IPS DF 6.9 (cell line): ENCODE measurements around the gene CSNK1A1L.

Experiments
- DNase-seq: peaks from one replicate; pipeline ENCODE4 v3.0.0-alpha.2; 2013; ENCODE audit warnings: low read depth, low spot score
- H3K27ac ChIP-seq: one replicate; pipeline ENCODE4 v1.5.1; 2013; ENCODE audit warnings: low read length, control low read depth
- H3K27me3 ChIP-seq: 2 replicates; pipeline ENCODE4 v1.6.1; 2013; ENCODE audit warnings: mild to moderate bottlenecking, low read length; ENCODE audit not compliant: control insufficient read depth, insufficient read depth
- H3K36me3 ChIP-seq: 2 replicates; pipeline ENCODE4 v1.6.1; 2013; ENCODE audit warnings: low read length; ENCODE audit not compliant: control insufficient read depth, insufficient read depth
- H3K4me1 ChIP-seq: 2 replicates; pipeline ENCODE4 v1.6.1; 2013; ENCODE audit warnings: low read length; ENCODE audit not compliant: control insufficient read depth, insufficient read depth
- H3K4me3 ChIP-seq: 2 replicates; pipeline ENCODE4 v1.5.1; 2013; ENCODE audit warnings: mild to moderate bottlenecking, low read length
- H3K9me3 ChIP-seq: 2 replicates; pipeline ENCODE4 v1.6.1; 2013; ENCODE audit warnings: low read length, inconsistent platforms; ENCODE audit not compliant: control insufficient read depth, insufficient read depth
- WGBS: extraction: QIAGEN DNeasy Blood & Tissue Kit; methylation state at CpG from one replicate; pipeline ENCODE4 v1.1.7; 2013; ENCODE audit warnings: mixed read lengths, missing lambda C conversion rate; ENCODE audit not compliant: insufficient read length, insufficient coverage; 5-methylcytosine and 5-hydroxymethylcytosine counted together

CSNK1A1L gene

DNA sequence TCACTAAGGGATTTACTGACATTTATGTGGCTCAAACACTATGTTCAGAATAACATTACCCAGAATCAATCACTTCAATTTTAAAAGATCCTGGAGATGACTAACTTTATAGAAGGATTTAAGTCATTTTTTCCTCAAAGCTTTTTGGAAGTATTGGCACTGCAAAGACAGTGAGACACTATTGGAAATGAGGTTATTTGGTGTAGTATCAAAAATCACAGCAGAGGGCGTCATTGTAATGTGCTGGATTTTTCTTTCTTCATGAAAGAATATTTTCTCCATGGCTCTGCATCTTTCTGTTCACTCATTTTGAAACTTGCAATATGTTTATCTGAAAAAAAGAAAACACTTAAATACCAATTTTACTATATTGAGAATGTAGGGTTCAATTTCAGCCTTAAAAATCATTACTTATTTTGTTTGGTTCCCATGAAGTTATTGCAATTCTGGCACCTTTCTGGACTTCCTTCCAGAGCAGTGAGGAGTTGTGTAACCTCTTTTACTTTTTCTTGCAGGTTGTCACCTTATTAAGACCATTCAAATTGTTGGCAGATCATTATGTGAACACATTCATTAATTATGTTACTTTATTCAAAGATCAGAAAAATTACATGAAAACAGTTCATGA, 3.7 kb upstream of the CSNK1A1L start:
- H3K27ac ChIP-seq = no peak overlapping the region
- DNase-seq = no peak
- WGBS = no CpG with 5 or more reads among the region's 1 CpG
- no peaks in the 10 kb centered on the region for H3K9me3 ChIP-seq
- H3K4me1 ChIP-seq = peaks cover 2% of the 10 kb centered on the region; the same call in 1 of the 2 replicates
- H3K36me3 ChIP-seq = no peaks in the 10 kb centered on the region
- no peak overlapping the region for H3K4me3 ChIP-seq
- no peaks in the 10 kb centered on the region for H3K27me3 ChIP-seq

DNA sequence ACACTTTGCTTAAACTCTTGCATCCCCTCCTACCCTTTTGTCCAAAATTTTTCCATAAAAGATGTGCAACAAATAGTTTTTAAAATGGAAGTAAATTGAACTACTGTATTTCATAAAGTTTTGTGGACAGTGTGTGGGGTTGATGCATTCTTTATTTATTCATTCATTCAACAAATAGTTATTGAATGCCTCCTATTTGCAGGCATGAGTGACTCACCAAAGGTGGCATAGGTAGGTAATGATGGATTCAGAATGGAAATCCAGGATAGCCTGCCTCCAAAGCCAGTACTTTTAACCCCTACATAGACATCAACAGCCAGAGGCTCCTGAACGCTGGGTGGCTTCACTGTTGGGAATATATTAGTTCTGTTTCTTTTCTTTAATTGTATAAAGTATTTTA, 2.4 kb upstream of the CSNK1A1L start:
- H3K4me1 ChIP-seq = peaks cover 2% of the 10 kb centered on the region; the same call in 1 of the 2 replicates

DNA sequence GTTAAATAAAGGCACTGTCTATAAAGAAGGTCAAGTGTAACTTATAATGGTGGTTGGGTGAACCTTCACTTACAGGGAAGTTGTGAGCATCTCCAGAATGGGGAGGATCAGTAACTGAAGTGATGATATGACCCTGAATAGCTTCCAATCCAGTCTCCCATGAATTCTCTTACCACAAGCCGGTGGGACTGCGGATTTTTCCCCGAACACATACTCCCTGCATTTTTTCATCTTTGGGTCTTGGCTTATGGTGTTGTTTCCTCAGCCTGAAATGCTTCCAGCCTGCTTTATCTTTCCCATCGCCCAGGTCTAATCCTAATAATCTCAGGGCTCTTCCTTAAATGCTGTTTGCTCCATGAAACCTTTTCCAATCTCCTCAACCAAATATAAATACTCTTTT, 2.0 kb upstream of the CSNK1A1L start:
- H3K9me3 ChIP-seq = no peaks in the 10 kb centered on the region
- H3K27me3 ChIP-seq = no peaks in the 10 kb centered on the region
- no CpG with 5 or more reads among the region's 4 CpGs for WGBS
- no peak overlapping the region for H3K27ac ChIP-seq
- no peak overlapping the region for H3K4me3 ChIP-seq
- no peaks in the 10 kb centered on the region for H3K36me3 ChIP-seq
- DNase-seq = no peak
- H3K4me1 ChIP-seq = peaks cover 2% of the 10 kb centered on the region; the same call in 1 of the 2 replicates

More for the DNA sequence above, 2.4 kb upstream of the CSNK1A1L start:
- Histone ChIP-seq H3K27me3 (no peaks in the 10 kb centered on the region), H3K4me3 (no peak overlapping the region), H3K9me3 (no peaks in the 10 kb centered on the region), H3K36me3 (no peaks in the 10 kb centered on the region), H3K27ac (no peak overlapping the region)
- WGBS = no CpG with 5 or more reads among the region's 1 CpG
- no peak for DNase-seq

DNA sequence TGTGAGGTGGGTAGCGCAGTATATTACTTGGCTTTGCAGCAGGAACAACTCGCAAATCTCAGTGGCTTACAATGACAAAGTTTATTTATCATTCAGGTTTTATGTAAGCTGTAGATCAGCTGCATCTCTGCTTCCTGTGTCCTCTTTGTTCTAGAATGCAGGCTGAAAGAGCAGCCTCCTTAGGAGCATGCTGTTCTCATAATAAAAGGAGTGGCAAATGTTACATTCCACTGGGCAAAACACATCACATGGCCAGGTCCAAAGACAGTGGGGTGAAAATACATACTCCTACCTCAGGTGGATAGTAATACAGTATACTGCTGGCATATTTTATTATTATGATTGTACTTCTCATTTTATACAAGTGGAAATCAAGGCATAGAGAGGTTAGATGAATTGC, 1.2 kb upstream of the CSNK1A1L start:
- Histone ChIP-seq H3K4me1 (peaks cover 2% of the 10 kb centered on the region; the same call in 1 of the 2 replicates), H3K4me3 (no peak overlapping the region), H3K27me3 (no peaks in the 10 kb centered on the region), H3K9me3 (no peaks in the 10 kb centered on the region), H3K27ac (no peak overlapping the region), H3K36me3 (no peaks in the 10 kb centered on the region)
- DNase-seq = no peak
- no CpG with 5 or more reads among the region's 2 CpGs for WGBS

DNA sequence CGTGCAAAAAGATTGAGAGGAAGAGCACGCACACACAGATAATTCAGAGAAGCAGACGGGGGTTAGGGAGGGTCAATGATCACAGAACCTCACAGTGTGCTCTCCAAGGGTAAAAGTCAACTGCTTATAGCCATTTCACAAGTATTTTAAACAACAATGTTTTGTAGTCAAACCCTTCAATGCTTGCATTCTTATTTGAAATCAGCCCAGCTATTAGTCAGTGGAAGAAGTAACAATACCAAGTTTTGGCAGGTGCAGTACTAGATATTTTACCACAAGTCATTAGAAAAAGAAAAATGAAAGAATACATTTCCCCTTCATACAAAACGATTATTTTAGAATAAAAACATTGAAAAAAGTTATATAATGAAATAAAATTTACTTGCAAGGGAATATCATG, 2.6 kb downstream of the CSNK1A1L start:
- Histone ChIP-seq H3K9me3 (no peaks in the 10 kb centered on the region), H3K27me3 (no peaks in the 10 kb centered on the region)
- WGBS = no CpG with 5 or more reads among the region's 4 CpGs

DNA sequence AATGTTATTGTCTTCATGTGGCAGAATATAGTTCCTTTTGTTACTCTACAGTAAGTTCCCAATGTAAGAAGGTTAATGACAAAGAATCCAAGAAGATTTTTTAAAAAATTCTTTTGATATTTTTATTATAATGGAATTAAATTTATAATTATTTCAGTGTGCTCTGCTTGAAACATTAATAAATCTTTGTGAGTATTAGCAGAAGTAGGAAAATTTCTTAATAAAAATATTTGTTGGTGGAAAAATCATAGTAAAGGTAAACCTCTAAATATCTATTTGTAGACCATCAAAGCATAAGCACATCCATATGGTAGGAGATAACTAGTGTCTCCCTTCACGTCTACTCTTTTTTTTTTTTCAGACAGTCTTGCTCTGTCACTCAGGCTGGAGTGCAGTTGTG, 4.3 kb downstream of the CSNK1A1L start:
- no CpG with 5 or more reads among the region's 1 CpG for WGBS
- H3K4me3 ChIP-seq = no peak overlapping the region
- no peaks in the 10 kb centered on the region for H3K9me3 ChIP-seq
- no peaks in the 10 kb centered on the region for H3K27me3 ChIP-seq
- H3K4me1 ChIP-seq = no peaks in the 10 kb centered on the region
- no peaks in the 10 kb centered on the region for H3K36me3 ChIP-seq
- H3K27ac ChIP-seq = no peak overlapping the region
- no peak for DNase-seq

More for the DNA sequence above, 2.6 kb downstream of the CSNK1A1L start:
- Histone ChIP-seq H3K4me1 (peaks cover 2% of the 10 kb centered on the region; the same call in 1 of the 2 replicates), H3K36me3 (no peaks in the 10 kb centered on the region), H3K4me3 (no peak overlapping the region), H3K27ac (no peak overlapping the region)
- DNase-seq = no peak

DNA sequence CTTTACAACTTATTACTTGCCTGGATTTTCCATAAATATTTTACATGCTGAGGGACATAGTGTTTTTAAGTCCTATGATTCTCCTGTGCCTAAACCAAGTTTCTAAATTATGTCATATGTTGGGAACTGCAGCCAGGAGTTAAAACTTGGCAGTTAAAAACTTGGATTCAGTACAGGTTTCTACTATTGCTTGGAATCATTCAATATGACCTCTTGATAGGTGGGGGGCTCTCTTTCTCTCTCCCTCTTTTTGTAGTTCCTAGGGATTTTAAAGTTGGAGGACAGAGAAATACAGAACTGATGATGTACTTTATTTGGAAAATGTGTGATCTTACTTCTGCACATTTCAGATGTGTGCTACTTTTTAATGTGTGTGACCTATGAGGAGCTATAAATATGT, 4.7 kb downstream of the CSNK1A1L start:
- H3K4me3 ChIP-seq = no peak overlapping the region
- H3K27me3 ChIP-seq = no peaks in the 10 kb centered on the region
- DNase-seq = no peak
- no peaks in the 10 kb centered on the region for H3K36me3 ChIP-seq
- H3K4me1 ChIP-seq = no peaks in the 10 kb centered on the region
- no peaks in the 10 kb centered on the region for H3K9me3 ChIP-seq
- H3K27ac ChIP-seq = no peak overlapping the region

DNA sequence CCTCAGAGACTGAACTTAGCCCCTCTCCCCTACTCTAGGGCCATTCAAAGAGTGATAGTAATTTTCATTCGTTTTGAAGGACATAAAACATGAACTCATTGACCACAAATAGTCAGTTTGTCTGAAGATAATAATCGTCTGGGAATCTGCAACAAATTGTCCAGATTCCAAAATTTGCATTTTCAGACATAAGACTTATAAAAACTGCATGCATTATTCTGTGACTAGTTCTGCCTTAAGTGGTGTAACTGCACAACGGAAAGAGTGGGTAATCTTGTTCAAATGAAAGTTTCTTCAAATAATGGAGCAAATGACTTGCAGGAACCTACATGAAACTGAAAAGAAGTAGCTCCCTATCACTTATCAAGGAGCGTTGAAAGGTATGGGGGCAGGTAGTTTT, 8.4 kb downstream of the CSNK1A1L start:
- no peak overlapping the region for H3K27ac ChIP-seq
- H3K27me3 ChIP-seq = no peaks in the 10 kb centered on the region
- DNase-seq = no peak
- no peaks in the 10 kb centered on the region for H3K9me3 ChIP-seq
- WGBS = no CpG with 5 or more reads among the region's 4 CpGs
- H3K36me3 ChIP-seq = no peaks in the 10 kb centered on the region
- no peaks in the 10 kb centered on the region for H3K4me1 ChIP-seq
- H3K4me3 ChIP-seq = no peak overlapping the region

DNA sequence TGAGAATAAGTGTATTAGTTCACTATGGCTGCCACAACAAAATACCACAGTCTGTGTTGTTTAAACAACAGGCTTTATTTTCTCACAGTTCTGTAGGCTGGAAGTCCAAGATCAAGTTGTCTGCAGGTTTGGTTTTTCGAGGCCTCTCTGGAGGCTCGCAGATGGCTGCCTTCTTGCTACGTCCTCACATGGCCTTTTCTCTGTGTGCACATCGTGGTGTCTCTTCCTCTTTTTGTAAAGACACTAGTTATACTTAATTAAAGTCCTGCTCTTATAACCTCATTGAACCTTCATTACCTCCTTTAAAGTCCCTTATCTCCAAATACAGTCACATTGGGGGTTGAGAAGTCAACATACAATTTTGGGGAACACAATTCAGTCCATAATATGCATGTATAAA, 10.6 kb downstream of the CSNK1A1L start:
- no peak for DNase-seq
- H3K36me3 ChIP-seq = no peaks in the 10 kb centered on the region
- no peak overlapping the region for H3K27ac ChIP-seq
- H3K27me3 ChIP-seq = no peaks in the 10 kb centered on the region
- H3K9me3 ChIP-seq = no peaks in the 10 kb centered on the region
- H3K4me3 ChIP-seq = no peak overlapping the region
- H3K4me1 ChIP-seq = no peaks in the 10 kb centered on the region
- no CpG with 5 or more reads among the region's 4 CpGs for WGBS

DNA sequence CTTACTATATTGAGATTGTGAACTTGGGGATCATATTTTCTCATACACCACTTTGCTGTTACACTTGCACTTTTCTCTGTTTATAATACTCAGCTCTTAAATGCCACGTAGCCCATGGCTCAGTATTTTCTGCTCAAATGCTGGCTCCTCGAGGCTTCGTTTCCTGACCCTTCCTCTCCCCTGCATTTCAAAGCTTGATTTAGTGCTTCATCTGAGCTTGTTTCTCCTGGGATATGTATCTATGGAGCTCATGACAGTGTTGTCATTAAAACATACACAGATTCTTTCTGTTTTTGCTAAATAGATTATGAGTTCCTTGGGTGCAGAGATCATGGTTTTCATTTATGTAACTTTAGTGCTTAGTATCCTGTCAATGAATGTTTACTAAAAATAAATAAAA, 11.4 kb downstream of the CSNK1A1L start:
- H3K9me3 ChIP-seq = no peaks in the 10 kb centered on the region
- no peaks in the 10 kb centered on the region for H3K36me3 ChIP-seq
- WGBS = no CpG with 5 or more reads among the region's 3 CpGs
- no peak overlapping the region for H3K4me3 ChIP-seq
- no peaks in the 10 kb centered on the region for H3K27me3 ChIP-seq
- H3K27ac ChIP-seq = no peak overlapping the region
- no peaks in the 10 kb centered on the region for H3K4me1 ChIP-seq
- no peak for DNase-seq

DNA sequence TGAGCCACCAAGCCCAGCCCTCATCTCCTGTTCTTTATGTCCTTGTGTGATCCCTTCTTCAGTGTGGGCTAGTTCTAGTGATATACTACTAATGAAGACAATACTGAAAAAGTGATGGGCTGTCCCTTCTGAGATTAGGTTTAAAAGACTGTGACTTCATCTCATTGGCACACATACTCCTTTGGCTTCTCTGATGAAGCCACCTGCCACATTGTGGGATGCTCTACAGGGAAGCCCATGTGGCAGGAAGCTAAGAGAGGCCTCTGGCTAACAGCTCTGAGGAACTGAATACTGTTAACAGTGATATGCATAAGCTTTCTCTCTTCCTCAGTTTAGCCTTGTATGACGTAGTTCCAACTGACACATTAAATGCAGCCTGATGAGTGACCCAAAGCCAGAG, 13.6 kb downstream of the CSNK1A1L start:
- H3K9me3 ChIP-seq = no peaks in the 10 kb centered on the region
- H3K27me3 ChIP-seq = no peaks in the 10 kb centered on the region
- WGBS = no CpG with 5 or more reads among the region's 1 CpG
- no peaks in the 10 kb centered on the region for H3K4me1 ChIP-seq
- DNase-seq = no peak
- no peak overlapping the region for H3K4me3 ChIP-seq
- no peak overlapping the region for H3K27ac ChIP-seq
- H3K36me3 ChIP-seq = no peaks in the 10 kb centered on the region
